GM12891 (cell line): ENCODE data around the gene PPP1R7. TPM values are rescaled to one million over a fixed set of nuclear protein-coding genes. Genes with fewer than 3 reads are reported as not detected.
"Not testable (repeated sequence)": the region's sequence is repeated elsewhere in the genome, so short reads cannot be mapped to it uniquely, and the experiment has no call there.

Experiments
- DNase-seq: peaks from one replicate; pipeline ENCODE4 v3.0.0; 2011; ENCODE audit warnings: low spot score; ENCODE audit not compliant: insufficient read length
- FAIRE-seq: peaks from 2 replicates; lab custom pipeline; 2011; peaks lifted over from hg19 to GRCh38; lab: Jason Lieb, UNC
- PAX5 ChIP-seq: IDR thresholded peaks from 2 replicates; pipeline ENCODE4 v1.6.1; 2011; ENCODE audit warnings: low read length, moderate library complexity, mild to moderate bottlenecking; ENCODE audit not compliant: insufficient read depth, severe bottlenecking
- POLR2A ChIP-seq: IDR thresholded peaks from 2 replicates; pipeline ENCODE4 v1.6.1; 2011; ENCODE audit warnings: low read depth, low read length, control low read depth
- POLR2AphosphoS5 ChIP-seq: IDR thresholded peaks from 2 replicates; pipeline ENCODE4 v1.6.1; 2011; ENCODE audit warnings: low read depth, low read length, control low read depth
- POU2F2 ChIP-seq: IDR thresholded peaks from 2 replicates; pipeline ENCODE4 v1.6.1; 2011; ENCODE audit warnings: low read depth, mild to moderate bottlenecking, control low read depth, low read length, moderate library complexity
- SPI1 ChIP-seq: IDR thresholded peaks from 2 replicates; pipeline ENCODE4 v1.6.1; 2011; ENCODE audit warnings: low read depth, low read length, control low read depth
- TAF1 ChIP-seq: IDR thresholded peaks from 2 replicates; pipeline ENCODE4 v1.6.1; 2011; ENCODE audit warnings: low read depth, low read length, control low read depth
- polyA plus RNA-seq: library from polyadenylated mRNA; unstranded; fragments of >200 nt; gene quantifications from one replicate; pipeline ENCODE4 v1.2.1, GENCODE V29; 2012; ENCODE audit warnings: low read depth, missing spikeins, inconsistent platforms; ENCODE audit not compliant: missing spikeins

The PPP1R7 gene
- 119 TPM for polyA plus RNA-seq

GRCh38 chr2:241149925-241150659, at the start of gene PPP1R7:
Gene PPP1R7, plus strand, starts transcription at chr2:241150467. Its CDS starts 29 bp downstream, at chr2:241150496.
- TF ChIP-seq POU2F2 = 0 out of 2 replicates have a peak, but pooled peaks have one; percentile 2
- no peak for TF ChIP-seq PAX5
- peak; percentile 87 for TF ChIP-seq TAF1
- peak; percentile 81 for TF ChIP-seq SPI1
- TF ChIP-seq POLR2A = peak; percentile 63
- no peak for TF ChIP-seq POLR2AphosphoS5
- peak; percentile 99 for DNase-seq
- peak; percentile 99 for FAIRE-seq

- DNase-seq (peak; percentile 84), FAIRE-seq (peak; percentile 97)
- peak; percentile 96 for TF ChIP-seq TAF1
- TF ChIP-seq POLR2AphosphoS5 = peak; percentile 87
- TF ChIP-seq SPI1 = no peak
- peak; percentile 88 for TF ChIP-seq POU2F2
- TF ChIP-seq PAX5 = peak; percentile 81
- peak; percentile 86 for TF ChIP-seq POLR2A
These were observed 47.9 kb upstream of the PPP1R7 start, which contains the start of gene MTERF4 for GRCh38 chr2:241102239-241102803. Gene MTERF4, minus strand, starts transcription at chr2:241102287. Its CDS starts 14 bp downstream, at chr2:241102273.

GRCh38 chr2:241103176-241103595, 47.1 kb upstream of the PPP1R7 start:
- TF ChIP-seq POLR2A (no peak), TAF1 (no peak), POU2F2 (no peak), PAX5 (no peak), POLR2AphosphoS5 (no peak), SPI1 (no peak)
- no peak for FAIRE-seq
- no peak for DNase-seq

GRCh38 chr2:241104611-241105010, 45.7 kb upstream of the PPP1R7 start:
- DNase-seq, FAIRE-seq: not testable (repeated sequence)

GRCh38 chr2:241105641-241106040, 44.6 kb upstream of the PPP1R7 start:
- no peak for TF ChIP-seq TAF1
- TF ChIP-seq POLR2AphosphoS5 = no peak
- TF ChIP-seq POU2F2 = no peak
- TF ChIP-seq PAX5 = no peak
- no peak for TF ChIP-seq POLR2A
- TF ChIP-seq SPI1 = no peak
- DNase-seq (no peak), FAIRE-seq (no peak)

- FAIRE-seq (no peak), DNase-seq (no peak)
- TF ChIP-seq POU2F2 (no peak), POLR2AphosphoS5 (no peak), POLR2A (no peak), SPI1 (no peak), PAX5 (no peak), TAF1 (no peak)
These were observed 43.1 kb upstream of the PPP1R7 start for GRCh38 chr2:241107031-241107783.

- TF ChIP-seq TAF1 (no peak), PAX5 (no peak), SPI1 (no peak), POLR2A (no peak), POLR2AphosphoS5 (no peak), POU2F2 (no peak)
- DNase-seq (no peak), FAIRE-seq (peak; percentile 92)
These were observed 41.7 kb upstream of the PPP1R7 start for GRCh38 chr2:241108271-241109209.

GRCh38 chr2:241109210-241110088, 40.8 kb upstream of the PPP1R7 start:
- TF ChIP-seq SPI1 (no peak), POU2F2 (no peak), TAF1 (no peak)
- peak; percentile 28 for FAIRE-seq

More at GRCh38 chr2:241109210-241110088, 40.8 kb upstream of the PPP1R7 start:
- DNase-seq = no peak
